ENCODE data around the gene KIR3DL2.
"Not testable (repeated sequence)": the region's sequence is repeated elsewhere in the genome, so short reads cannot be mapped to it uniquely, and the experiment has no call there.

- not testable (repeated sequence) for TF ChIP-seq CTCF, POLR2A (IDR thresholded peaks at IDR 0.05)
Observed at GRCh38 chr19:54907899-54908298, 57.7 kb downstream of the KIR3DL2 start.
